Retinal pigment epithelial cell (primary cell): Measurements from ENCODE around the gene COX18.

Experiments
- DNase-seq: peaks from one replicate; pipeline ENCODE4 v3.0.0-alpha.2; 2010; ENCODE audit warnings: low read depth
- H3K4me3 ChIP-seq: 2 replicates; pipeline ENCODE4 v1.5.1; 2011; ENCODE audit warnings: mild to moderate bottlenecking, low read length, control low read depth, moderate library complexity
- TF ChIP-seq, protein P1 (sequence below): conservative IDR thresholded peaks from 2 replicates; pipeline ENCODE4 v1.5.1; 2011; ENCODE audit warnings: low read depth, low read length, control low read depth, inconsistent platforms

The COX18 gene

GRCh38 chr4:73010789-73011628 is 58.5 kb downstream of the COX18 start:
- no peak overlapping the region for H3K4me3 ChIP-seq
- TF ChIP-seq, protein P1, sequence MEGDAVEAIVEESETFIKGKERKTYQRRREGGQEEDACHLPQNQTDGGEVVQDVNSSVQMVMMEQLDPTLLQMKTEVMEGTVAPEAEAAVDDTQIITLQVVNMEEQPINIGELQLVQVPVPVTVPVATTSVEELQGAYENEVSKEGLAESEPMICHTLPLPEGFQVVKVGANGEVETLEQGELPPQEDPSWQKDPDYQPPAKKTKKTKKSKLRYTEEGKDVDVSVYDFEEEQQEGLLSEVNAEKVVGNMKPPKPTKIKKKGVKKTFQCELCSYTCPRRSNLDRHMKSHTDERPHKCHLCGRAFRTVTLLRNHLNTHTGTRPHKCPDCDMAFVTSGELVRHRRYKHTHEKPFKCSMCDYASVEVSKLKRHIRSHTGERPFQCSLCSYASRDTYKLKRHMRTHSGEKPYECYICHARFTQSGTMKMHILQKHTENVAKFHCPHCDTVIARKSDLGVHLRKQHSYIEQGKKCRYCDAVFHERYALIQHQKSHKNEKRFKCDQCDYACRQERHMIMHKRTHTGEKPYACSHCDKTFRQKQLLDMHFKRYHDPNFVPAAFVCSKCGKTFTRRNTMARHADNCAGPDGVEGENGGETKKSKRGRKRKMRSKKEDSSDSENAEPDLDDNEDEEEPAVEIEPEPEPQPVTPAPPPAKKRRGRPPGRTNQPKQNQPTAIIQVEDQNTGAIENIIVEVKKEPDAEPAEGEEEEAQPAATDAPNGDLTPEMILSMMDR = no peak
- DNase-seq = no peak

DNA sequence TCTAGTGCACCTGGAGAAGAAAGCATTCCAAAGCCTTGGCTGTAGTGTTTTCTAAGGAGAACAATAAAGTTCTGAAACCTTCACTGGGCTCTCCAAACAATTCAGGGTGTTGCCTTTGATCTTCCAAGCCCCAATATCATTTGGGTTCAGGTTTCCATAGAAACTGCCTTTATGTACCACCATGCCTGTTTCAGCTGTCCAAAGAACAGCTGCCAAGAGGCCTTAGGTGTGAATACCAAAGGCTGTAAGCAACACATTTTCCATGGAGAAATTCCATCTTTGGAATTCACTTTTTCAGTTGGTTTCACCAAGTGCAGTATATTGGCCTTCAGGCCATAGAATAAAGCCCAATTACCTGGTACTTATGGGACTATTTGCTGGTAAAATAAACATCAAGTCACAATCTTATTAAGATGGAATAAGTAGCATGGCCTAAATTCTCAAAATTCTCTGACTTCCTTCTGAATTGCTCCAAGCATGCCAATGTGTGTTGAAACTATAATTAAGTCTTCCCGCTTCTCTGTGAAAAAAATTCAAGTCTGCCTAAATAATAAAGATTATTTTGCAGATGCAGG is 61.9 kb downstream of the COX18 start:
- peak; percentile 51 for DNase-seq
- H3K4me3 ChIP-seq = no peak overlapping the region
- TF ChIP-seq, protein P1 = no peak

GRCh38 chr4:73006286-73006990 is 63.1 kb downstream of the COX18 start:
- no peak overlapping the region for H3K4me3 ChIP-seq
- TF ChIP-seq, protein P1 = no peak
- no peak for DNase-seq

GRCh38 chr4:73005514-73005913 is 64.0 kb downstream of the COX18 start:
- DNase-seq = no peak
- TF ChIP-seq, protein P1 = no peak
- H3K4me3 ChIP-seq = no peak overlapping the region
